Vagina (tissue), 2 donors: Measurements from ENCODE around the gene MYH9.

ENCODE experiments used
- POLR2A ChIP-seq, 2 donors: fragments of 450-650 bp; IDR thresholded peaks; one replicate each; pipeline ENCODE4 v1.6.1; 2017; ENCODE audit warnings: antibody characterized with exemption in 2 of 2, mild to moderate bottlenecking in 2 of 2, moderate library complexity in 2 of 2
- TF ChIP-seq, protein P1 (sequence below), 3 experiments: fragments of 450-650 bp in 2 of 3; fragments of 200-600 bp in 1 of 3; sonication (generic) in 1 of 3; IDR thresholded peaks; one replicate each; pipeline ENCODE4 v1.5.1; 2017 to 2019; ENCODE audit warnings: antibody characterized with exemption in 3 of 3, mild to moderate bottlenecking in 2 of 3, moderate library complexity in 2 of 3

DNA sequence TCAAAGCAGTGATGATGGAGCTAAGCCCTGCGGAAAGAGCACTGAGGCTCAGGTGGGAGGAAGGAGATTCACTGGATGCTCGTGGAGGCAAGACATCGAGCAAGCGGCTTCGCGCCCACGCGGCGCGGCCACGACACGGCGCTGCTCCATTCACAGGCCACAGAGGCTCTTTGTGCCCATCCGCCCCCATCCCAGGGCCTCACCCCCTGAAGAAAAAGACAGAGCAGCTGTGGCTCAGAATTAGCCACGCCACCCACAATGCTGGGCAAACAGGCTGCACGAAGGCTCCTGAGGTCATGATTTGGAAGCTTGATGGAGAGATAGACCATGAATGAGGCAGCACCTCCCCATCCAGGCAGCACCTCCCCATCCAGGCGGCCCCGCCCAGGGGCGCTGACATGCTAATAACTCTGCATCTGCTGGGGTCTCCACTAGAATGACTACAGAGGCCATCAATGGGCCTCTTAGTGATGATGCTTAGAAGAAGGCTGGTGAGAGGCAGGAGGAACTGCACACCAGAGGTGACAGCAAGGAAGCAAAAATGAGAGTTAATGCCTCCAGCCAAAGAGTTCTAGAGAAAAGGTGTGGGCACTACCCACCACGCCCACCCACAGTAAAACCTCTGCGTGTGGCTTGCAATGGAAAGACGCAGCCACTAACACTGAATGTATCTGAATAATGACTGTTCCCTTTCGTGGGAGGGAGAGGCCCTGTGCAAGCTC lies 43.5 kb downstream of the MYH9 start:
- TF ChIP-seq, protein P1, sequence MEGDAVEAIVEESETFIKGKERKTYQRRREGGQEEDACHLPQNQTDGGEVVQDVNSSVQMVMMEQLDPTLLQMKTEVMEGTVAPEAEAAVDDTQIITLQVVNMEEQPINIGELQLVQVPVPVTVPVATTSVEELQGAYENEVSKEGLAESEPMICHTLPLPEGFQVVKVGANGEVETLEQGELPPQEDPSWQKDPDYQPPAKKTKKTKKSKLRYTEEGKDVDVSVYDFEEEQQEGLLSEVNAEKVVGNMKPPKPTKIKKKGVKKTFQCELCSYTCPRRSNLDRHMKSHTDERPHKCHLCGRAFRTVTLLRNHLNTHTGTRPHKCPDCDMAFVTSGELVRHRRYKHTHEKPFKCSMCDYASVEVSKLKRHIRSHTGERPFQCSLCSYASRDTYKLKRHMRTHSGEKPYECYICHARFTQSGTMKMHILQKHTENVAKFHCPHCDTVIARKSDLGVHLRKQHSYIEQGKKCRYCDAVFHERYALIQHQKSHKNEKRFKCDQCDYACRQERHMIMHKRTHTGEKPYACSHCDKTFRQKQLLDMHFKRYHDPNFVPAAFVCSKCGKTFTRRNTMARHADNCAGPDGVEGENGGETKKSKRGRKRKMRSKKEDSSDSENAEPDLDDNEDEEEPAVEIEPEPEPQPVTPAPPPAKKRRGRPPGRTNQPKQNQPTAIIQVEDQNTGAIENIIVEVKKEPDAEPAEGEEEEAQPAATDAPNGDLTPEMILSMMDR (IDR thresholded peaks at IDR 0.05): no peak
- no peak for TF ChIP-seq POLR2A (IDR thresholded peaks at IDR 0.05)
